Stimulated activated CD8-positive, alpha-beta memory T cell treated with anti-CD3 and anti-CD28 coated beads, Interleukin-12 subunit alpha, Interleukin-12 subunit beta, amount 100 ng/mL, for 4 hours (primary cell): Measurements from ENCODE around the gene TUBG2.
"Not testable (repeated sequence)": the region's sequence is repeated elsewhere in the genome, so short reads cannot be mapped to it uniquely, and the experiment has no call there.

Experiments used
- DNase-seq: peaks from one replicate; pipeline ENCODE4 v3.0.0-alpha.2; 2020; ENCODE audit warnings: low read depth

The TUBG2 gene

DNA sequence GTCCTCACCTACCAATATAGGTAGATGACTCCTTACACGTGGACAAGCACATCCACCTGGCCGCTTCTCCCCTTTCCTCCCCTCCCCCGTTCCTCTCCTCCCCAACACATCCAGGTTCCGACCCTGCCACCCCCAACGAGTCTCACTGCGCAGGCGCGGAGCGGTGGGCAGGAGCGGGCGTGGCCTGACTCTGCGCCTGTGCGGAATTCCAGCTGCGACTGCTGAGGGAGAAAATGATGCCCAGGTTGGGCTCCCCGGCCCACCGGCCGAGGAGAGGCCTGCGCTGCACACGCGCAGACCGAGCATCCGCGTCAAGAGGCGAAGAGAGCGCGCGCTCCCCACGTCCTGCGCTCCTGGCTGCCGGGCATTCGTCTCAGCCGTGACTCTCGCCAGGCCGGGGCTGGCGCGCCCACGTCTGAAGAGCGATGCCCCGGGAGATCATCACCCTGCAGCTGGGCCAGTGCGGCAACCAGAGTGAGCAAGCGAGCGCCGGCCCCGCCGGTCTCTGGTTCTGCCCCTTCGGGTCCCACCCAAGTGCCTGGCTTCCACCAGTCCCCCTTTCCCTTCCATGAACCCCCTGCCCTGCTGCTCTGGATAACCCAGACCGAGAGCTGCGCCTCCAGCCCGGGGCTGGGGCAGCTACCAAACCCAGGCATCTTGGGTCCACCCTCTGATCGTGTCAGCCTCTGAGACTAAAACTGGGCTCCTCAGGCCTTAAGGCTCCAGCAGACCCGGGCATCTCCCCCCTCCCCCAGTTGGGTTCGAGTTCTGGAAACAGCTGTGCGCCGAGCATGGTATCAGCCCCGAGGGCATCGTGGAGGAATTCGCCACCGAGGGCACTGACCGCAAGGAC is at the start of gene TUBG2:
TUBG2 (plus strand) TSS at position 206 of the 853 bp plus-strand sequence; CDS start at position 426, 220 bp downstream.
- DNase-seq = peak; percentile 69

DNA sequence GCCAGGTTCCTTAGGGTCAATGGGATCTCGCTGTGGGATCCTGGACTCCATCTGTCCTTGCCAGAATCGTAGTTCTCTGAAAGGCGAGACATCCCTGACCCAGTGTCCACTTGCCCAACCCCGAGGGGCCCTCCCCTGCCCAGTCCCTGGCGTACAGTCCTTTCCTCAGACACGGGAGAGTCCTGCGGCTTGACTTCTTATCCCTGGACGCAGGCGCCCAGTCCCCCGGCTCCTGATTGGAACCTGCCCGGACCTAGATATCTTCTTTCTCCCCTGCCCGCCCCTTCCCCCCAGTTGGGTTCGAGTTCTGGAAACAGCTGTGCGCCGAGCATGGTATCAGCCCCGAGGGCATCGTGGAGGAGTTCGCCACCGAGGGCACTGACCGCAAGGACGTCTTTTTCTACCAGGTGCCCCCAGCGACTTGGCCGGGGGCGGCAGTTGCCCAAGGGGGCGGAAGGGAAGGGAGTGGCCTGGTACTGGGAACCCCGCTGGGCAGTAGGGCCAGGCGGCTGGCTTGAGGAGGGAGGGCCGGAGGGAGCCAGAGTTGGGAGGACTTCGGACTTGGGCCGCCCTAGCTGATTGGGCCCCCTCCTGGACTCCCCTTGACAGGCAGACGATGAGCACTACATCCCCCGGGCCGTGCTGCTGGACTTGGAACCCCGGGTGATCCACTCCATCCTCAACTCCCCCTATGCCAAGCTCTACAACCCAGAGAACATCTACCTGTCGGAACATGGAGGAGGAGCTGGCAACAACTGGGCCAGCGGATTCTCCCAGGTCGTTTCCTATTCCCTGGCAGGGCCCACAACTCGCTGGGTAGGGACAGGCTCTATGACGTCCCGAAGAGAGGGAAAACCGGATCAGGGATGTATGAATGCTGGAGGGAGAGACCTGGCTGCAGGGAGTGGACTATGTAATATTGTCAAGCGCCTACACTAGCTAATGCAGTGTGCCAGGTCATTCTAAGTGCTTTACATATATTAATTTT is 49.0 kb upstream of the TUBG2 start:
- DNase-seq = peak; percentile 6

DNA sequence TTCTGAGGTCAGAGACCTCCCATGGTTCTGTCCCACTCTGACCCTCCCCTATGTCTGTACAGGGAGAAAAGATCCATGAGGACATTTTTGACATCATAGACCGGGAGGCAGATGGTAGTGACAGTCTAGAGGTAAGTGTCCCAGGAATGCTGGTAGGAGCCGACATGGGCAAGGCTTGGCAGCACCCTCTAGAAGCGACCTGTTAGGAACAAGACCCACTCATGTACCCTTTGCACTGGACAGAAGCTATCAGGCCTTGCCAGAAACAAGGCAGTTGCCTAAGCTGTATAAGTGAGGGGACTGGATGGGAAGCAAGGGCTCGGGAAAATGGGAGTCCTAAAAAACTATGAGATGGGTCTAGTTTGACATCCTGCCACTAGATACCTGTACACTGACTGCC is 47.1 kb upstream of the TUBG2 start:
- no peak for DNase-seq

DNA sequence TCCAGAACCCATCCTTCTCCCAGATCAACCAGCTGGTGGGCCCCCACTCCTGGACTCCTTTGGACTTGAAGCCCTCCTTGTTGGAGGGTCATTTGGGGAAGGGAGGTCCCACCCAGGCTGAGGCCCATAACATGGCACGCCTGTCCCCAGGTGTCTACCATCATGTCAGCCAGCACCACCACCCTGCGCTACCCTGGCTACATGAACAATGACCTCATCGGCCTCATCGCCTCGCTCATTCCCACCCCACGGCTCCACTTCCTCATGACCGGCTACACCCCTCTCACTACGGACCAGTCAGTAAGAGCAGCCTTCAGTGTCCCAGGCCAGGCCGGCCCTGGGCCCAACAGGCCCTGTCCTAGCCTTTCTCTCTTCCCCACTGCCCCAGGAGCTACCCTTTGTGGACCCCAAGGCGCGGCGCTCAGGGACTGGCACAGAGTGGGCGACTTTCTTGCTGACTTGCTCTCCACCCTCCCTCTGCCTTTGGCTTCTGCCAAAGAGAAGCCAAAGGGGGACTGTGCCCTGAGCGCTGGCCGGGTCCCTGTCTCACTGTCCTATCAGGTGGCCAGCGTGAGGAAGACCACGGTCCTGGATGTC is 45.3 kb upstream of the TUBG2 start:
- DNase-seq = no peak

DNA sequence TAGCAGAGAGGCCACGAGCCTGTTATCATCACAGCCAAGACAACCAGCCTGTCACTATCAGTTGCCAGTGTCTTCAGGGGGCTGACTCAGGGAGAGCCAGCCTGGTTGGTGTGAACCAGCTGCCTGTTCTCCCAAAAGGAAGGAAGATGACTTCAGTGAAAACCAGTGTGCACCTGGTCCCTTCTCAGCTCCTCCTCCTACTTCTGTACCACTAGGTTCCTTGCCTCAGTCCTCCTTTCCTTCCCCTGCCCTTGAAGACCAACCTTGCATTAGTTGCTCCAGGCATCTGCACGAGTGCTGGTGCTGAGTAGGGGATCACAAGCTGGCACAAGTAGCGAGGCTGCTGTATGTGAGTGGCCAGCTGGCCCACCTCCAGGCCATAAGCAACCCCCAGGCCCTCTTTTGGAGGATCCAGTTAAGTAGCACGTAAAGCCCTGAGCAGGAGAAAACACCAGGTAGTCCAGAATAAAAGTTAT is 41.1 kb upstream of the TUBG2 start:
- no peak for DNase-seq

DNA sequence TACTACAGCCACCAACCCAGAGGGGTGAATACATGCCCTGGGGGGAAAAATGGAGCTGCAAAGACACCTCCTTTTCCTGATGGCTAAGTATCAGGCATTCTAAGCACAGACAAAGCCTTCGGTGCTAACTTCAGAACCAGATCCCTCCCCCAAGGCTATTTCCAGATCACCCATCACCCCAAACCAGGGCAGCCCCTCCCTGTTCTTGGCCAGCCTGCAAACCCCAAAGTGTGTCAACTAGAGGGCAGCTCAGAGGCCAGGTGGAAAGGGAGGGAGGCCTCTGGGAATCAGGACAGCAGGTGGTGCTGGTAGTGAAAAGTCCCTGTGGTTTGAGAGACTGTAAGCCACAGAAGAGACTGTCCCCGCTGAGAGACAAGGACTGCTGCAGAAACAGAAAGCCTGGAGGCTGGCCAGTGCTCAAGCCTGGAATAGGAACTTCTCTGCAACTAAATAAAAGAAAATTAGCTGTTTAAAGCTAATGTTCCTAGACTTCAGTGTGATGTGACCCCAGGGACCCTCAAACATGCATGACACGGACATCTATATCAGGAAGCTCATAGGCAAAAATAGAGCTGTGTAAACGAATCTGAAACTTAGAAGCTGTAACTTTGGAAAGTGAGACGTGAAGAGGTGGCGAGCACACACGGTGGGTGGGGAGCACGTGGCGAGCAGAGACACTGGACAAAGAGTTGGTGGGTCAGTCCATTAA is 40.5 kb upstream of the TUBG2 start:
- DNase-seq = no peak

DNA sequence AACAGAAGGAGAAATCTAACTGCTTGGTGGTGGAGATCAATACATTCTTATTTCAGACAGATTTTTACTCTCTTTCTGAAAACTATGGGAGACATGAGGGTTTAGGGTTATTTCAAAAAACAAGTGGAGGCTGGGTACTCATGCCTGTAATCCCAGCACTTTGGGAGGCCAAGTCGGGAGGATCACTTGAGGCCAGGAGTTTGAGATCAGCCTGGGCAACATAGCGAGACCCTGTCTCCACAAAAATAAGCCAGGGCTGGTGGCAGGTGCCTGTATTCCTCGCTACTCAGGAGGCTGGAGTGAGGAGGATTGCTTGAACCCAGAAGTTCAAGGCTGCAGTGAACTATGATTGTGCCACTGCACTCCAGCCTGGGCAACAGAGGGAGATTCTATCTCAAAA is 37.1 kb upstream of the TUBG2 start:
- DNase-seq = not testable (repeated sequence)

DNA sequence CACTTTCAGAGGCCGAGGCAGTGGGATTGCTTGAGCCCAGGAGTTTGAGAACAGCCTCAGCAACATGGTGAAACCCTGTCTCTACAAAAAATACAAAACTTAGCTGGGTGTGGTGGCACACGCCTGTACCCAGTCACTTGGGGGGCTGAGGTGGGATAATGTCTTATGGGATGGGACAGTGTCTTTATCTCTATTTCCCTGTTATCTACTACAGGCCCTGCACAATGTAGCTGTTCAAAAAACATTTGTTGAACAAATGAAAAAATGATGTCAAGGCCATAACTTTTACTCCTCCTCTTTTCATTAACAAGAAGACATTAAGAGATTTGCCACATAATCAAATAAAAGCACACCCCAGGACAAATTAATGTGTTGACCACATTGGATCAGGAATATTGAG is 35.8 kb upstream of the TUBG2 start:
- DNase-seq = no peak

DNA sequence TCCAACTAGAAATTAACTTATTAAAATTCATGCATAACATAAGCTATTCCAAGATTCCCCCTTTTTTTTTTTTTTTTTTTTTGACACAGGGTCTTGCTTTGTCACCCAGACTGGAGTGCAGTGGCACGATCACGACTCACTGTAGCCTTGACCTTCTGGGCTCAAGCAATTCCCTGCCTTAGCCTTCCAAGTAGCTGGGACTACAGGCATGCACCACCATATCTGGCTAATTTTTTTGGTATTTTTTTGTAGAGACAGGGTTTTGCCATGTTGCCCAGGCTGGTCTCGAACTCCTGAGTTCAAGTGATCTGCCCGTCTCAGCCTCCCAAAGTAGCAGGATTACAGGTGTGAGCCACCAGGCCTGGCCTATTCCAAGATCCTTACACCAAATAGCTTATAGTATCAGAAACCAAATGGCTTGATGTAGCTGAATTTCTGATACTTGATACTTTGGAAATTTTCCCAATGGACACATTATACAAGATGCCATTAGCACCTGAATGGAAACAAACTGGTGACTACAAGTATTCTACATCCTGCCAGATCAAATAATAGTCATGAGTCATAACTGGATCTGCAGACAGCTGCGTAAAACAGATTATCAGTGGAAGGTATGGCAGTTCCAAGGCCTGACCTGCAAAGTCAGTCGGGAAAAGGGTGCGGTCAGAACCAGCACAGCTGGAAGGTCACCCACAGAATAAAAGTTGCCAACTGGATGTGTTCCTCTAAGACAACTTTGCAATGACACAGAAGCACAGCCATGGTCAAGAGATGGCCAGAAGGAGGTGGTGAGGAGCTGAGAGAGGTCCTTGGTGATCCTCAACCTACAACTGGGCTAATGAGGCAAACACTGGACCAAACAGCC is 35.1 kb upstream of the TUBG2 start:
- DNase-seq = no peak

DNA sequence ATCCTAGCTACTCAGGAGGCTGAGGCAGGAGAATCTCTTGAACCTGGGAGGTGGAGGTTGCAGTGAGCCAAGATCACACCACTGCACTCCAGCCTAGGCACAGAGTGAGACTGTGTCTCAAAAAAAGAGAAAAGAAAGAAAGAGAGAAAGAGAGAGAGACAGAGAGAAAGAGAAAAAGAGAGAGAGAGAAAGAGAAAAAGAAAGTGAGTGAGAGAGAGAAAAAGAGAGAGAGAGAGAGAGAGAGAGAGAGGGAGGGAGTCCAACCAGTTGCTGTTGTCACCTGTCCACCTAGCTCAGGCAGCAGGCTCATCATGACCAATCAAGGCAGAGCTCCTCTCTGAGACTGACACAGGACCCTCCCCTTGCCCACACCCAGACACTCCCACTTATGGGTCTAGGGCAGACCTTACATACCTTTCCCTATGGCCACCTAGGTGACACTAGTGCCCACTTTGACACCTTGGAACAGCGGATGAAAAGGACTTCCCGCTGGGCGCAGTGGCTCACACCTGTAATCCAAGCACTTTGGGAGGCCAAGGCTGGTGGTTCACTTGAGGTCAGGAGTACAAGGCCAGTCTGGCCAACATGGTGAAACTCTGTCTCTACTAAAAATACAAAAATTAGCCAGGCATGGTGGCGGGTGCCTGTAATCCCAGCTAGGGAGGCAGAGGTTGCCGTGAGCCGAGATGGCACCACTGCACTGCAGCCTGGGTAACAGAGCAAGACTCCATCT is 31.9 kb upstream of the TUBG2 start:
- not testable (repeated sequence) for DNase-seq

DNA sequence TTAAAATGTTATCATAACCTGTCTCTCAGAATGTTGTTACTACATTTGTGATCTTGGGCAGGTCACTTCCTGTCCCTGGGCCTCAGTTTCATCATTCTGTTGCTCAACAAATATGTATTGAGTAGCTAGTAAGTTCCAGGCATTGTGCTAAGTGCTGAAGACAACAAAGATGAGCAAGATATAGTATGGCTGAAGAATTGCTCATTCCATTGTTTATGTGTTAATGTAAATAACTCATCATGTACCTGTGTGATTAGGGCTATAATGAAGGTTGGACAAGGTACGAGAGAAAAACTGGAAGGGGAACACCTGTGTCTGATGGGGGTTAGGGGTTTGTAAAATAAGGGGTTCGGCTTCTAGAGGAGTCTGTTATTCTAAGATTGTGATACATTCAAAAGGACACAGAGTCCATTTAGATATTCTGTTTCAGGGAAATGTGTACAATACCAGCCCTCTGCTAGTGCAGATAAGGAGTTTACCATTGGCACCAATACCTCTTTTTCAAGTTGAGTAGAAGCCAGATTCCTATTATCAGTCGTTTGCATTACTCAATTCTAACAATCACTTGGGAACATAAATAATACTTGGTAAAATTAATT is 29.6 kb upstream of the TUBG2 start:
- no peak for DNase-seq

DNA sequence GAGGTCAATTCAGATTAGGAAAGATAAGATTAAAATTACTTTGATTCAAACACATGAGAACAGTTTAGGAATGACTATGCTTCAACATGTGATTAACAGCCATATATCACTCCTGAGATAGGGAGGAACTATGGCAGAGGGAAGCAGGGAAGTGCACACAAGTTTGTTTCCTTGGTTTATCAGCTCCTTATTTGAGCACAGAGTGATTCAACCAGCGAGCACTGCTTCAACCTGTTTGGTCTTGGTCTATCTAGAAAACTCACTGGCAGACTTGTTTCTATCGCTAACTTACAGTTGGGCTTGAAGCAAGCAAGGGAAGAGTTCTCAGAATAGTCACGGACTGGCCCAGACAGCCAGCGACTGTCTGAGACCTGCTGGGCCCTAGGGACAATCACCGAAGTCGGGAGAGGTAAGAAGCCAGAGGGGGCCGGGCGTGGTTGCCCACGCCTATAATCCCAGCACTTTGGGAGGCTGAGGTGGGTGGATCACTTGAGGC is 26.1 kb upstream of the TUBG2 start:
- DNase-seq = no peak

DNA sequence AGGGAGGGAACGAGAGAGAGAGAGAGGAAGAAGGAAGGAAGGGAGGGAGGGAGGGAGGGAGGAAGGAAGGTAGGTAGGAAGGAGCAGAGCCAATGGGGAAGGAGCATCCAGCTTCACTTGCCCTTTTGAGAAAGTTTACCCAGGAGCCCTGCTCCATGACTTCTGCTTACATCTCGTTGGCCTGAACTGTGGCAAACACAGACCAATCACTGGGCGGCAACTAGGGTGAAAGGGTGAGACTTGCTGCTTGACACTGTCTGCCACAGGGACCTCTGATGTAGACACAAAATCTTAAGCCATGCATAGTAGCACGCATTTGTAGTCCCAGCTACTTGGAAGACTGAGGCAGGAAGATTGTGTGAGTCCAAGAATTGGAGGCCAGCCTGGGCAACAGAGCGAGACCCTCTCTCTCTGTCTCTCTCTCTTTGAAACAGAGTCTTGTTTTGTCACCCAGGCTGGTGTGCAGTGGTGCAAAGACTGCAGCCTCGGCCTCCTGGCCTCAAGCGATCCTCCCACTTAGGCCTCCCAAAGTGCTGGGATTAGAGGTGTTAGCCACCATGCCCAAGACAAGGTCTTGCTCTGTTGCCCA is 19.5 kb upstream of the TUBG2 start:
- DNase-seq = no peak

DNA sequence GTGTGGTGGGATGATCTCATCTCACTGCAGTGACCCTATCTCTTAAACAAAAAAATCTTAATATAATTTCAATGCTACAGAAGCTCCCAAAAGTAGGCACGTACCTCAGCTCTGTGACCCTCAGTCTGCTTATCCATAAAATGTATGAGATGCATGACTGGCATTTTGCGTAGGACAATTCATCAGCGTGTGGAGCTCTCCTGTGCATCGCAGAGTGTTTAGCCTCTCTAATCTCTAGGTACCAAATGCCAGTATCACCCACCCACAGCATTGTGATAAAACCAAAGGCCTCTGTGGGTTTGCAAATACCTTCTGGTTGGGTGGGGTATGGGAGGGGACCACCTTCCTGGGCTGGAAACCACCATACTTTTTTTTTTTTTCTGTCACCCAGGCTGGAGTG is 19.0 kb upstream of the TUBG2 start:
- no peak for DNase-seq

DNA sequence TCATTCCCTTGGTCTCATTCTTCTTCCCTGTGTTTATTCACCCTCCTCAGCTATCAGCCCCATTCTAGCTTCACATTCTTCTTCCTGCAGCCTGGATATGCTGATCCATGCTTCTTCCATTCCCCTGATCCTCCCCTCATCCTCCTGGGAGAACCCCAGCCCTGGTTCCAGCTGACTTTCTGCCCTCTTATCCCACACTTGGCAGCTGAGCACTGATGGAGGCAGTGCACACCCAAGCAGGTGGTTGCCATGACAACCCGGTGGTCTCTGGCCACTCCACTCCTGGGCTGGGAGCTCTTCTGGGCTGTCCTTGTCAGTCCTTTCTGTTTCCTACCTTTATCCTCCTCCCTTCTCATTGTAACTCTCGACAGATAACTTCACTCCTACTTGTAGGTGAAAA is 16.7 kb upstream of the TUBG2 start:
- DNase-seq = no peak

DNA sequence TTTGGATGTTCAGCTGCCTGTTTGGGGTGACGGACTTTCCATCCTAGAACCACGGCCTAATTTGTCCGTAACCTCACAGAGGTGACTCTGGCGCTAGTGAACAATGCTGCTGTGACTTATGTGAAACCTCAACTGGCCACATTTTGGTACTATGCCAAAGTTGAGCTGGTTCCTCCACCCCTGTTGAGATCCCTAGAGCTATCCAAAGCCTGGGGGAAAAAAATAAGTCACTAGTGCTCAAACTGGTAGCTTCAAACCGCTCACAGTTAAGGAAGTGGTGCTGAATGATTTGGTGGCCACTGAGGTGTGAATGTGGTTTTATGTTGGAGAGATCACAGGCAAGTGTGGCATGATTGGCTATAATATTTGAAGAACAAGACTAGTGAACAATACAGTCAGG is 11.3 kb upstream of the TUBG2 start:
- DNase-seq = no peak

DNA sequence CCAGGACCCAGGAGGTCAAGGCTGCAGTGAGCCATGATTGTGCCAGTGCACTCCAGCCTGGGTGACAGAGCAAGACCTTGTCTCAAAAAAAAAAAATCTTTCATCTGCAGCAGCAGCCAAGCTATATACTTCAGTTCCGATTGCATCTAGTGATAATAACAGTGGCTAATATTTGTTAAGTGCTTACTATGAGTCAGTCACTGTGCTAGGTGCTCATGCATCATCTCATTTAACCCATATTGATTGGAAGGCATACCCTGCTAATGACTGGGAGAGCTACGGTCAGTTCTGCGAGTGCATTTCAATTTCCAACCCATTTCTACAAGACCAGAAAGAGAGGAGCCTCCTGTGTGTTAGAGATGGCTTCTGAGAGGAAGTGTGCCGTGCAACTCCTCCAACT is 7.7 kb upstream of the TUBG2 start:
- no peak for DNase-seq

DNA sequence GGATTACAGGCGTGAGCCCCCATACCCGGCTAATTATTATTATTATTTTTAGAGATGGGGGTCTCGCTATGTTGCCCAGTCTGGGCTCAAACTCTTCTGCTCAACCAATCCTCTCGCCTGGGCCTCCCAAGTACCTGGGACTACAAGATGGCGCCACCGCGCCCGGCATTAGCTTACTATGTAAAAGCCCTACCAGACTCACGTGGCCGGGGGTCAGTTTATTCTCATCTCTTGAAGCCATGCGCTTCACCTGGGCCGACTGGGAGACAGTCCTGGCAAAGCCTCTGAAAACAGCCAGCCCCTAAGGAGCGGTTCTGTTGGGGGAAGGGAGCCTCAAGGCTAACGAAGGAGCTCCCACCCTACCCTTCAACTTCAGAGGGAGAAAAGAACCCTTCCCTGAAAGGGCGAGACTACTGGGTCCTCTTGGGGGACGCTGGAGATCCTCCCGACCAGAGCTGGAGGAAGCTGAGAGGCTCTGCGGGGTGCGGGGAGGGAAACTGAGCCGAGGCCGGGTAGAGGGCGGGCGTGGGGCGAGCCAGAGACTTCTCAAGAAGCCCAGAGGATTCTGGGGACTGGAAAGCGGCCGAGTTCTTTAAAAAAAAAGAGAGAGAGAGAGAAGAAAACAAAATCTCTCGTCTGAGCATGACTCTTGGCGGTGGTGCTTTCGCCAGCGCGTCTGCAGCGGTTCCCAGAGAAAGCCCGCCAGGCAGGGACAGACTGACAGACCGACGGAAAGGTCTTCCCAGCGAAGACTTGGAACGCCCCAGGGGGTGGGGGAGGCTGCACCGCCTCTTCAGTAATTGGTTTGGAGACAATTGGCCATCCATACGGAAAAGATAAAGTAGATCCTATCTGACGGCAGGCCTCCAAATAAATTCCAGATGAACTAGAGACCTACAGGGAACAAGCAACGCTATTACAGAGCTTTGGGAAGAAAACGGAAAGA is 5.6 kb upstream of the TUBG2 start:
- DNase-seq = no peak
